ENCODE data around the gene DPYSL4.
"Not testable (repeated sequence)": the region's sequence is repeated elsewhere in the genome, so short reads cannot be mapped to it uniquely, and the experiment has no call there.

DPYSL4 gene

DNA sequence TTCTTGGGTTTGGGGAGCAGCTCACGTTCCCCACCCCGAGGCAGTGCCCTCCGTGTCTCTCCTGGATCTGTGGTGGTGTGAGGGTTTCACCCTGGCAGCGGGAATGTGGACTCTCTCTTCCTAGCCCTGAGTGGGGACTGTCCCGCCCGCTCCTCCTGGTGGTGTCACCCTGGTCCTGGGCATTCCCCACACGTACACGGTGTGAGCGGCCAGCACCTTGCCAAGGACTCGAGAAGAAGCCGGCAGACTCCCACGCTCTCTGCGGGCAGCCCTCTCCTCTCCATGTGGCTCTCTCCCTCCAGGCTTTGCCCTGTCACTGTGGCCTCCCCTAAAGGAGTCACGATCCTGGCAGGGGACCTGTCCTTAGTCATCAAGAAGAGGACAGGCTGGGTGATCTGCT, 24.0 kb downstream of the DPYSL4 start:
- no peak for DNase-seq (ENCODE audit: extremely low read depth, low read depth)
- no peak overlapping the region for H3K4me3 ChIP-seq (replicated peaks; ENCODE audit: low read depth, low read length)
- TF ChIP-seq, protein P1, sequence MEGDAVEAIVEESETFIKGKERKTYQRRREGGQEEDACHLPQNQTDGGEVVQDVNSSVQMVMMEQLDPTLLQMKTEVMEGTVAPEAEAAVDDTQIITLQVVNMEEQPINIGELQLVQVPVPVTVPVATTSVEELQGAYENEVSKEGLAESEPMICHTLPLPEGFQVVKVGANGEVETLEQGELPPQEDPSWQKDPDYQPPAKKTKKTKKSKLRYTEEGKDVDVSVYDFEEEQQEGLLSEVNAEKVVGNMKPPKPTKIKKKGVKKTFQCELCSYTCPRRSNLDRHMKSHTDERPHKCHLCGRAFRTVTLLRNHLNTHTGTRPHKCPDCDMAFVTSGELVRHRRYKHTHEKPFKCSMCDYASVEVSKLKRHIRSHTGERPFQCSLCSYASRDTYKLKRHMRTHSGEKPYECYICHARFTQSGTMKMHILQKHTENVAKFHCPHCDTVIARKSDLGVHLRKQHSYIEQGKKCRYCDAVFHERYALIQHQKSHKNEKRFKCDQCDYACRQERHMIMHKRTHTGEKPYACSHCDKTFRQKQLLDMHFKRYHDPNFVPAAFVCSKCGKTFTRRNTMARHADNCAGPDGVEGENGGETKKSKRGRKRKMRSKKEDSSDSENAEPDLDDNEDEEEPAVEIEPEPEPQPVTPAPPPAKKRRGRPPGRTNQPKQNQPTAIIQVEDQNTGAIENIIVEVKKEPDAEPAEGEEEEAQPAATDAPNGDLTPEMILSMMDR (IDR thresholded peaks at IDR 0.05; ENCODE audit: low read depth, low read length, missing control alignments) = no peak

DNA sequence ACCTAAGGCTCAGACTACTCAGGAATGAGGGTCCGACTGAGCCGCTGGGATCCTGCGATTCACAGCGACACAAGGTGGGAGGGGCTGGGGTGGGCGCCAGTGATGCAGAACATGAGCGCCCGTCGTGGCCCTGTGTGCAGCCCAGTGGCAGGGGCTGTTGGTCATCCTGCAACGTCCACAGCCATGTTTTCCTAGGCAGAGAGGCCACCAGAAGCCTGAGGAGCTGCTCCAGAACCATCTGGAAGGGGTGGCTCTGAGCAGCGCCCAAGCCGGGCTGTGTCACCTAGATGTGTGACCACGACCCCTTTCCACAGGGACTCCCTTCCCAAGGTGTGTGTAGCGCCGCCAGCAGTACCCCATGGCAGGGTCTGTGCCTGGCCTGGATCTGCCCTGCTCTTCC, 24.5 kb downstream of the DPYSL4 start:
- no peak overlapping the region for H3K4me3 ChIP-seq (replicated peaks; ENCODE audit: low read depth, low read length)
- no peak for DNase-seq (ENCODE audit: extremely low read depth, low read depth)
- TF ChIP-seq, protein P1 (IDR thresholded peaks at IDR 0.05; ENCODE audit: low read depth, low read length, missing control alignments) = no peak

DNA sequence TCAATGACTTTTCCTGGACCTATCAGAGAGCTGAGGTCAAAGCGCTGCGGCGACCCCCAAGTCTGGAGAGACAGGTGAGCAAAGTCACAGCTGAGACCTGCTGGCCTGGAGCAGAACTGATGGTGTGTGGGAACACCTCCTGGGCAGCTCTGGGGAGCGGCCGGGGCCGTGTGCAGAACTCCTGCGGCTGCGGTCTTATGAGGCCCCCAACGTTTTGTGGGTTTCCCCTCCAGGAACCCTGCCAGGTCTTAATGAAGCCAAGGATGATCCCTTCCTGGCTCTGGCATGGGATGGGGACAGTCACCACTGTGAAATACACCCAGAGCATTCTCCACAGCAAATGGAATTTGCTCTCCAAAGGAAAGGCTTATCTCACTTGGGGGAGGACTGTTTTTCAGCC, 26.1 kb downstream of the DPYSL4 start:
- H3K4me3 ChIP-seq (replicated peaks; ENCODE audit: low read depth, low read length) = no peak overlapping the region
- DNase-seq (ENCODE audit: extremely low read depth, low read depth) = no peak
- TF ChIP-seq, protein P1 (IDR thresholded peaks at IDR 0.05; ENCODE audit: low read depth, low read length, missing control alignments) = no peak

DNA sequence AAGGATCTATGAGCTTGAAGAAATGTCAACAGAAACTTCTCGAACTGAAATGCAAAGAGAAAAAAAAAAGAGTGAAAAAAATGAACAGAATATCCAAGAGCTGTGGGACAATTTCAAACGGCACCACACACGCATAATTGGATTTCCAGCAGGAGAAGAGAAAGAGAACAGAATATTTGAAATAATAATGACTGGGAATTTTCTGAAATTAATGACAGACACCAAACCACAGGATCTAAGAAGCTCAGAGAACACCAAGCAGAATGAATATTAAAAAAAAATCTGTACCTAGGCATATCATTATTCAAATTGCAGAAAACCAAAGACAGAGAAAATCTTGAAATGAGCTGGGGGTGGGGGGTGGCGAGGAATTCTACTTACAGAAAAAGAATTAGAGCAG, 27.2 kb downstream of the DPYSL4 start:
- H3K4me3 ChIP-seq (replicated peaks; ENCODE audit: low read depth, low read length) = no peak overlapping the region
- TF ChIP-seq, protein P1 (IDR thresholded peaks at IDR 0.05; ENCODE audit: low read depth, low read length, missing control alignments) = no peak
- no peak for DNase-seq (ENCODE audit: extremely low read depth, low read depth)

DNA sequence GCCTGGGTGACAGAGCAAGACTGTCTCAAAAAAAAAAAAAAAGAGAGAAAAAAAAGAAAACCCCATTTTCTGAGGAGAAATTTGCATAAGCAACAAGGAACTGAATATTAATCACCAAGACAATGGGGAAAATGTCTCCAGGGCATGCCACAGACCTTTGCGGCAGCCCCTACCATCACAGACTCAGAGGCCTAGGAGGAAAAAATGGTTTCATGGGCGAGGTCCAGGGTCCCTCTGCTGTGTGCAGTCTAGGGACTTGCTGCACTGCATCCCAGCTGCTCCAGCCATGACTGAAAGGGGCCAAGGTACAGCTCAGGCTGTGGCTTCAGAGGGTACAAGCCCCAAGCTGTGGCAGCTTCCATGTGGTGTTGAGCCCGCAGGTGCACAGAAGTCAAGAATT, 29.7 kb downstream of the DPYSL4 start:
- not testable (repeated sequence) for H3K4me3 ChIP-seq (replicated peaks; ENCODE audit: low read depth, low read length); DNase-seq (ENCODE audit: extremely low read depth, low read depth)

DNA sequence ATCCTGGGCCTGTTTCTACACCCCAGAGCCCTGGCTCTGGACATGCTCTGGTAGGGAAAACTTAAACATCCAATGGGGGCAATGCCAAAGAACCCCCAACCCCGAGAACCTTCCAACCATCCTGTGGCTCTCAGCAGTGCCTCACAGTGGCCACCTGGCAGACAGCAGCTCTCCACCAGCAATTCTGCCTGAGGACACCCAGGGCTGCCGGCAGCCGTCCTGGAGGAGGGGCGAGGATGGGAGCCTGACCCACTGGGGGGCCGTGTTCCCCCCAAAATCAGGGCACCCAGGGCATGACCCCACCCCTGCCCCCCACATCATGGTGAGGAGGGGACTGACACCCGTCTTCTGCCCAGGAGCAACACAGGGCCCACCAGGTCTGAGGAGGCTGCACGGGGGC, 32.7 kb downstream of the DPYSL4 start:
- TF ChIP-seq, protein P1 (IDR thresholded peaks at IDR 0.05; ENCODE audit: low read depth, low read length, missing control alignments) = peak; percentile 17
- no peak for DNase-seq (ENCODE audit: extremely low read depth, low read depth)
- no peak overlapping the region for H3K4me3 ChIP-seq (replicated peaks; ENCODE audit: low read depth, low read length)

DNA sequence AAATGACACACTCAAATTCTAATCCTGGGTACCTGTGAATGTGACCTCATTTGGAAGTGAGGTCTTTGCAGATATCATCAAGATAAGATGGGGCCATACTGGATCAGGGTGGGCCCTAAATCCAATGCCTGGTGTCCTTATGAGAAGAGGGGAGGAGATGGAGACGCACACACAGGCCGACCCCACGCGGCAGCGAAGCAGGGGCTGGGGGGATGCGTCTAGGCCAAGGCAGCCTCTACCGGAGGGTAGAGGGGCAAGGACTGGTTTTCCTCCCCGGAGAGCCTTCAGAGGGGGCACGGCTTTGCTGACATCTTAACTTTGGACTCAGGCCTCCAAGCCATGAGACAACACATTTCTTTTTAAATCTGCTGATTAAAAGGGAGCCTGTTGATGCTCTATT, 33.3 kb downstream of the DPYSL4 start:
- TF ChIP-seq, protein P1 (IDR thresholded peaks at IDR 0.05; ENCODE audit: low read depth, low read length, missing control alignments) = no peak
- H3K4me3 ChIP-seq (replicated peaks; ENCODE audit: low read depth, low read length) = no peak overlapping the region
- no peak for DNase-seq (ENCODE audit: extremely low read depth, low read depth)

DNA sequence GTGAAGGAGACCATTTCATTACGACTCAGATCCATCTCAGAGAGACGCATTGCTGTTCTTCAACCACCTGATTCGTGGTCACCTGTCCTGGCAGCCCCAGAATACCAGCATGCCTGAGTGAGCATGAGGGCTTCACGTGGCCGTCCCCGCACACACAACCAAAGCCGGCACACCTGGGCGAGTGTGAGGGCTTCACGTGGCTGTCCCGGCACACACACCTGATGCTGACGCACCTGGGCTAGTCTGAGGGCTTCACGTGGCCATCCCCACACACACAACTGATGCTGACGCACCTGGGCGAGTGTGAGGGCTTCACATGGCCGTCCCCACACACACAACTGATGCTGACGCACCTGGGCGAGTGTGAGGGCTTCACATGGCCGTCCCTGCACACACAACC, 34.2 kb downstream of the DPYSL4 start:
- not testable (repeated sequence) for DNase-seq (ENCODE audit: extremely low read depth, low read depth); H3K4me3 ChIP-seq (replicated peaks; ENCODE audit: low read depth, low read length)

All from HFF-Myc (cell line).